ENCODE data around the gene NFE2L1. TPM values are rescaled to one million over a fixed set of nuclear protein-coding genes. Genes with fewer than 3 reads are reported as not detected.

NFE2L1 gene
- total and polyA plus RNA-seq, 2 of the 8 experiments (the other 6 are each of a cell fraction or from before 2014, with no cell fraction given): 140 to 143 TPM

- TF ChIP-seq CHD7 (IDR thresholded peaks at IDR 0.05; ENCODE audit: insufficient replicate concordance, low read length) (no peak), RNF2 (IDR thresholded peaks at IDR 0.05; ENCODE audit: borderline replicate concordance, low read depth, low read length, missing control alignments, poor library complexity, severe bottlenecking) (no peak), TBP (IDR thresholded peaks at IDR 0.05; ENCODE audit: low read depth, low read length) (no peak), FOSL1 (IDR thresholded peaks at IDR 0.05; ENCODE audit: insufficient read depth, low read depth, low read length) (no peak), KDM4A (IDR thresholded peaks at IDR 0.05; ENCODE audit: low read depth, low read length, severe bottlenecking) (peak; percentile 95), NRF1 (IDR thresholded peaks at IDR 0.05; ENCODE audit: low read depth, low read length) (peak; percentile 87), USF2 (IDR thresholded peaks at IDR 0.05; ENCODE audit: low read length) (no peak), E2F6 (IDR thresholded peaks at IDR 0.05) (peak; percentile 79)
These were observed 53.0 kb downstream of the NFE2L1 start, which contains the start of gene CBX1 (continued) for GRCh38 chr17:48101012-48101720.

Measured in H1 (cell line).